Rectal smooth muscle tissue (tissue), 1 donor: ENCODE results near the gene GPLD1.

ENCODE experiments used
- H3K27ac ChIP-seq: one replicate; pipeline ENCODE4 v1.7.0; 2013; ENCODE audit warnings: low read depth, low read length, inconsistent platforms
- H3K27me3 ChIP-seq: one replicate; pipeline ENCODE4 v1.7.0; 2013; ENCODE audit warnings: low read length; ENCODE audit not compliant: control insufficient read depth, insufficient read depth
- H3K36me3 ChIP-seq: one replicate; pipeline ENCODE4 v1.7.0; 2013; ENCODE audit warnings: low read length; ENCODE audit not compliant: control insufficient read depth, insufficient read depth
- H3K4me1 ChIP-seq: one replicate; pipeline ENCODE4 v1.7.0; 2013; ENCODE audit warnings: low read length; ENCODE audit not compliant: control insufficient read depth, insufficient read depth
- H3K4me3 ChIP-seq: one replicate; pipeline ENCODE4 v1.7.0; 2013; ENCODE audit warnings: low read length
- H3K9ac ChIP-seq: one replicate; pipeline ENCODE4 v1.7.0; 2013; ENCODE audit warnings: low read length

The GPLD1 gene

GRCh38 chr6:24464253-24465038, 24.9 kb downstream of the GPLD1 start:
- H3K4me3 ChIP-seq: no peak overlapping the region
- no peak overlapping the region for H3K27ac ChIP-seq
- H3K4me1 ChIP-seq: no peaks in the 10 kb centered on the region

GRCh38 chr6:24460966-24461365, 28.4 kb downstream of the GPLD1 start:
- no peak overlapping the region for H3K27ac ChIP-seq
- no peak overlapping the region for H3K4me3 ChIP-seq
- no peaks in the 10 kb centered on the region for H3K27me3 ChIP-seq
- H3K4me1 ChIP-seq: no peaks in the 10 kb centered on the region
- H3K36me3 ChIP-seq: no peaks in the 10 kb centered on the region
- no peak overlapping the region for H3K9ac ChIP-seq

More at GRCh38 chr6:24464253-24465038, 24.9 kb downstream of the GPLD1 start:
- no peak overlapping the region for H3K9ac ChIP-seq
- H3K36me3 ChIP-seq: no peaks in the 10 kb centered on the region
- no peaks in the 10 kb centered on the region for H3K27me3 ChIP-seq

- Histone ChIP-seq H3K27ac (no peak overlapping the region), H3K9ac (no peak overlapping the region), H3K4me3 (no peak overlapping the region), H3K36me3 (no peaks in the 10 kb centered on the region), H3K4me1 (no peaks in the 10 kb centered on the region), H3K27me3 (no peaks in the 10 kb centered on the region)
Observed at GRCh38 chr6:24458941-24459340, 30.4 kb downstream of the GPLD1 start.

- H3K4me3 ChIP-seq: no peak overlapping the region
- no peak overlapping the region for H3K9ac ChIP-seq
- no peaks in the 10 kb centered on the region for H3K36me3 ChIP-seq
- no peaks in the 10 kb centered on the region for H3K4me1 ChIP-seq
- H3K27me3 ChIP-seq: no peaks in the 10 kb centered on the region
- no peak overlapping the region for H3K27ac ChIP-seq
Observed at GRCh38 chr6:24458134-24458533, 31.2 kb downstream of the GPLD1 start.

GRCh38 chr6:24455061-24455460, 34.3 kb downstream of the GPLD1 start:
- Histone ChIP-seq H3K9ac (no peak overlapping the region), H3K27ac (no peak overlapping the region), H3K4me1 (no peaks in the 10 kb centered on the region), H3K4me3 (no peak overlapping the region), H3K27me3 (no peaks in the 10 kb centered on the region), H3K36me3 (no peaks in the 10 kb centered on the region)

- Histone ChIP-seq H3K4me3 (no peak overlapping the region), H3K27ac (no peak overlapping the region), H3K27me3 (no peaks in the 10 kb centered on the region), H3K36me3 (no peaks in the 10 kb centered on the region), H3K9ac (no peak overlapping the region), H3K4me1 (no peaks in the 10 kb centered on the region)
Observed at GRCh38 chr6:24454452-24454851, 34.9 kb downstream of the GPLD1 start.

GRCh38 chr6:24453921-24454320, 35.5 kb downstream of the GPLD1 start:
- H3K36me3 ChIP-seq: no peaks in the 10 kb centered on the region

GRCh38 chr6:24451581-24452388, 37.6 kb downstream of the GPLD1 start:
- Histone ChIP-seq H3K4me3 (no peak overlapping the region), H3K27ac (no peak overlapping the region), H3K4me1 (no peaks in the 10 kb centered on the region), H3K27me3 (no peaks in the 10 kb centered on the region), H3K36me3 (no peaks in the 10 kb centered on the region), H3K9ac (no peak overlapping the region)

More at GRCh38 chr6:24453921-24454320, 35.5 kb downstream of the GPLD1 start:
- H3K27me3 ChIP-seq: no peaks in the 10 kb centered on the region
- no peak overlapping the region for H3K9ac ChIP-seq
- H3K4me3 ChIP-seq: no peak overlapping the region
- no peak overlapping the region for H3K27ac ChIP-seq
- no peaks in the 10 kb centered on the region for H3K4me1 ChIP-seq

GRCh38 chr6:24448828-24449525, 40.4 kb downstream of the GPLD1 start:
- Histone ChIP-seq H3K27ac (no peak overlapping the region), H3K4me1 (no peaks in the 10 kb centered on the region), H3K36me3 (no peaks in the 10 kb centered on the region), H3K27me3 (no peaks in the 10 kb centered on the region), H3K9ac (no peak overlapping the region), H3K4me3 (no peak overlapping the region)

GRCh38 chr6:24448396-24448795, 41.0 kb downstream of the GPLD1 start:
- H3K36me3 ChIP-seq: no peaks in the 10 kb centered on the region
- no peaks in the 10 kb centered on the region for H3K4me1 ChIP-seq
- H3K4me3 ChIP-seq: no peak overlapping the region
- H3K9ac ChIP-seq: no peak overlapping the region
- H3K27ac ChIP-seq: no peak overlapping the region
- no peaks in the 10 kb centered on the region for H3K27me3 ChIP-seq

- Histone ChIP-seq H3K4me1 (no peaks in the 10 kb centered on the region), H3K4me3 (no peak overlapping the region), H3K9ac (no peak overlapping the region), H3K27ac (no peak overlapping the region), H3K36me3 (no peaks in the 10 kb centered on the region), H3K27me3 (no peaks in the 10 kb centered on the region)
Observed at GRCh38 chr6:24446670-24447069, 42.7 kb downstream of the GPLD1 start.

- H3K36me3 ChIP-seq: no peaks in the 10 kb centered on the region
- H3K9ac ChIP-seq: no peak overlapping the region
- H3K27me3 ChIP-seq: no peaks in the 10 kb centered on the region
- H3K4me1 ChIP-seq: no peaks in the 10 kb centered on the region
- no peak overlapping the region for H3K27ac ChIP-seq
- H3K4me3 ChIP-seq: no peak overlapping the region
Observed at GRCh38 chr6:24445704-24446103, 43.7 kb downstream of the GPLD1 start.
